Measurements from ENCODE around the gene PRDM16. TPM values are rescaled to one million over a fixed set of nuclear protein-coding genes. Genes with fewer than 3 reads are reported as not detected.

The PRDM16 gene
- polyA plus RNA-seq, 1 donor (not counting 4 experiments of a cell fraction or from before 2014, with no cell fraction given), result 0.05 TPM

GRCh38 chr1:3386205-3387002, 317.4 kb downstream of the PRDM16 start:
- Histone ChIP-seq H4K20me1 (ENCODE audit: control insufficient read depth, extremely low read depth, insufficient read depth, low read length) (no peaks in the 10 kb centered on the region), H3K27ac (ENCODE audit: control insufficient read depth, insufficient read depth, low read length) (no peak overlapping the region), H3K9me1 (ENCODE audit: control insufficient read depth, extremely low read depth, insufficient read depth, low read length) (no peaks in the 10 kb centered on the region), H3K4me3 (ENCODE audit: control insufficient read depth in 2 of 3, extremely low read depth in 1 of 3, insufficient read depth in 2 of 3, low read depth in 1 of 3, low read length in 3 of 3) (no peak overlapping the region), H2AFZ (ENCODE audit: control insufficient read depth, low read length) (no peak overlapping the region), H3K9me3 (ENCODE audit: control insufficient read depth, low read depth, low read length) (no peaks in the 10 kb centered on the region), H3K36me3 (ENCODE audit: control insufficient read depth in 2 of 2, extremely low read depth in 1 of 2, insufficient read depth in 2 of 2, low read length in 2 of 2) (no peaks in the 10 kb centered on the region), H3K4me2 (ENCODE audit: control insufficient read depth, extremely low read depth, insufficient read depth, low read depth, low read length) (no peak overlapping the region), H3K9ac (ENCODE audit: control insufficient read depth, extremely low read depth, insufficient read depth, low read length) (no peak overlapping the region), H3K79me2 (ENCODE audit: control insufficient read depth, insufficient read depth, low read length) (no peaks in the 10 kb centered on the region), H3K4me1 (ENCODE audit: control insufficient read depth, extremely low read depth, insufficient read depth, low read length) (no peaks in the 10 kb centered on the region), H3K27me3 (ENCODE audit: control insufficient read depth, extremely low read depth, insufficient read depth, low read length) (peaks cover 15% of the 10 kb centered on the region)
- no peak for FAIRE-seq
- no peak for DNase-seq (ENCODE audit: low read depth, low spot score)
- dilution Hi-C loops (cut with MboI; ENCODE audit: extremely low pct_ligation_motif_present, low sequenced_read_pairs), result no loop called here
- no peak for TF ChIP-seq EZH2 (IDR thresholded peaks at IDR 0.05; ENCODE audit: low read length)
- TF ChIP-seq CTCF (optimal IDR thresholded peaks at IDR 0.05 in 1 of 3, IDR thresholded peaks at IDR 0.05 in 1 of 3, conservative IDR thresholded peaks at IDR 0.05 in 1 of 3; ENCODE audit: extremely low read depth in 1 of 3, insufficient read depth in 2 of 3, low read length in 3 of 3), result no peak

- DNase-seq (ENCODE audit: low read depth, low spot score), result no peak
- no peaks in the 10 kb centered on the region for H3K4me1 ChIP-seq (ENCODE audit: control insufficient read depth, extremely low read depth, insufficient read depth, low read length)
- TF ChIP-seq EZH2 (IDR thresholded peaks at IDR 0.05; ENCODE audit: low read length) (no peak), CTCF (optimal IDR thresholded peaks at IDR 0.05 in 1 of 3, IDR thresholded peaks at IDR 0.05 in 1 of 3, conservative IDR thresholded peaks at IDR 0.05 in 1 of 3; ENCODE audit: extremely low read depth in 1 of 3, insufficient read depth in 2 of 3, low read length in 3 of 3) (no peak)
- no peak overlapping the region for H3K27ac ChIP-seq (ENCODE audit: control insufficient read depth, insufficient read depth, low read length)
- H3K36me3 ChIP-seq (ENCODE audit: control insufficient read depth in 2 of 2, extremely low read depth in 1 of 2, insufficient read depth in 2 of 2, low read length in 2 of 2), result no peaks in the 10 kb centered on the region
- no peaks in the 10 kb centered on the region for H3K9me1 ChIP-seq (ENCODE audit: control insufficient read depth, extremely low read depth, insufficient read depth, low read length)
- no peaks in the 10 kb centered on the region for H3K9me3 ChIP-seq (ENCODE audit: control insufficient read depth, low read depth, low read length)
- H2AFZ ChIP-seq (ENCODE audit: control insufficient read depth, low read length), result no peak overlapping the region
- no peaks in the 10 kb centered on the region for H3K79me2 ChIP-seq (ENCODE audit: control insufficient read depth, insufficient read depth, low read length)
- FAIRE-seq, result no peak
- peaks cover 25% of the 10 kb centered on the region for H3K27me3 ChIP-seq (ENCODE audit: control insufficient read depth, extremely low read depth, insufficient read depth, low read length)
- no peak overlapping the region for H3K9ac ChIP-seq (ENCODE audit: control insufficient read depth, extremely low read depth, insufficient read depth, low read length)
- dilution Hi-C loops (cut with MboI; ENCODE audit: extremely low pct_ligation_motif_present, low sequenced_read_pairs), result no loop called here
- H3K4me2 ChIP-seq (ENCODE audit: control insufficient read depth, extremely low read depth, insufficient read depth, low read depth, low read length), result no peak overlapping the region
- H4K20me1 ChIP-seq (ENCODE audit: control insufficient read depth, extremely low read depth, insufficient read depth, low read length), result no peaks in the 10 kb centered on the region
- H3K4me3 ChIP-seq (ENCODE audit: control insufficient read depth in 2 of 3, extremely low read depth in 1 of 3, insufficient read depth in 2 of 3, low read depth in 1 of 3, low read length in 3 of 3), result no peak overlapping the region
Measured at GRCh38 chr1:3387401-3387800, 318.4 kb downstream of the PRDM16 start.
